GM18873 (cell line): Measurements from ENCODE around the gene MB21D2.
A peak's percentile ranks its signal among the peaks of the same experiment; 100 is the strongest.

Source experiments
- ATAC-seq: cut with Tn5 transposase; IDR thresholded peaks from one replicate; pipeline ENCODE4 v1.9.1; 2021; ENCODE audit warnings: mild to moderate bottlenecking, moderate library complexity, moderate number of reproducible peaks; ENCODE audit not compliant: unreplicated experiment, low FRiP score

MB21D2 gene

GRCh38 chr3:192840143-192840836, 77.4 kb downstream of the MB21D2 start:
- no peak for ATAC-seq

GRCh38 chr3:192835818-192836815, 81.5 kb downstream of the MB21D2 start:
- no peak for ATAC-seq

GRCh38 chr3:192834428-192834827, 83.2 kb downstream of the MB21D2 start:
- no peak for ATAC-seq

DNA sequence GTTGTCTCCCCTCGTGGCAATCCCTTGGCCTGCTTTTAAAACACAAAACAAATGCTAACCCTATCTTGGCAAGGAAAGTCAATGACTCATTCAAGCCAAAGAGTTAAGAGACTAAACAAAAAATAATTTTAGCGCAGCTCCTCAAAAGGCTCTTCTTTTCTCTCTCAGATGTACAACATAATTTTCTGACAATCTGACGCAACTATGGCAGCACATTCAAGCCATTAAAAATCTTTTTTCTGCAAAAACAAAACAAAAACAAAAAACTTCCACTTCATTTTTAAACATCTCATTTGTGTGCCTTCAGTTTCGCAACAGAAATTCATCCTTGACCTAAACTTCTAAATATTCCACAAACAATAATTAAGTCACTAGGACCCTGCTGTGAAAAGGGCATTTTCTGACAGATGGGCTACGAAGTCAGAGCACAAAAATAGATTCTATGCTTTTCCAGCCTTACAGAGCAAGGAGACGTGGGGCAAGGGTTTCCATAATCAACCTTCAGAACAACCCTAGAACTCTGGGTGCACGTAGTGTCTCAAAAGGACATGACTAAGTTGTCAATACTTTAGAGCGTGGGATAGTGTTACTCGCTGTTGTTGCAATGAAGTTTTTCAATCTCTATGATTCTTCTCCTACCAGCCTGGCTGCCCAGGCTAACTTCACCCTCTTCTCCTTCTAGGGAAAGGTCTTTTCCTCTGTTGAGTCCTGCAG, 84.3 kb downstream of the MB21D2 start:
- no peak for ATAC-seq

DNA sequence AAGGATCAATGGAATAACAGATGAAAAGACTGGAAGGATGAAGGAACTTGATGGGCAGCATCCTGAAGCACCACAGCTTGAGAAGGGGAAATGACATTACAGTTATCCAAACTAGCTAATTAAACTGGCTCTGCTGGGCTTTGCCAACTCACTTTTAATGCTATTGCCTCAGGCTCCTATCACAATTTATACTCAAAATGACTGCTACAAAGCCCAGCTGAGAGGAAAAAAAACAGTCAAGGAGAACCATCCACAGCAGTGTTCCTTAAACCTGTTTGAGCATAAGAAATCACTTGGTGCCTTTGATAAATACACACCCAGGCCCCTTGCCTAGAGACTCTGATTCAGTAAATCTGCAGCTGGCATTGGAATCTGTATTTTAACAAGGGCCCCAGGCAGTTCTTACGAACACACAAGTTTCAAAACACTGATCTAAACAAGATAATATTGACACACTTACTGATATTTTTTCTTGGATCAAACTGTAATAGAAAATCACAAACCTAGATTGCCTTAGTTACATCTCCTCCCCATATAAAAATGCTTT, 85.8 kb downstream of the MB21D2 start:
- no peak for ATAC-seq

GRCh38 chr3:192831111-192831644, 86.5 kb downstream of the MB21D2 start:
- ATAC-seq, result peak; percentile 48

GRCh38 chr3:192830291-192831110, 87.2 kb downstream of the MB21D2 start:
- peak; percentile 46 for ATAC-seq

GRCh38 chr3:192827863-192828594, 89.6 kb downstream of the MB21D2 start:
- ATAC-seq, result no peak

DNA sequence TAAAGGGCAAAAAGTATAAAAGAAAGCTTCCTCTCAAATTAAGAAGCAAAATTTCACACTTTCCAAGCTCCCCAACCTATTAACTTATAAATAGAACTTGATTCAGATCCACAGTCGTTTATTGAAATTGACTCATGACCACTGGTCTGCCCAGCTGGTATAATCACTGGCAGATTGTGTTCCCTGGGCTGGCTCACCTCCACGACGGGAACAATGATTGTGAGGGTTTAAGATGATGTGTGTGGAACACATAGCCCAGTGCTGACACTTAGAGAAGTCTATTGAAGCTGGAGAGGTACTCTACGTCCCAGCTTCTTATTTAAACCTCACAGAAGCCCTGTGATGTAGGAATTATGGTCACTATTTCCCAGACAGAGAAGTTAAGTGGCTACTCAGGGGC, 90.4 kb downstream of the MB21D2 start:
- no peak for ATAC-seq

DNA sequence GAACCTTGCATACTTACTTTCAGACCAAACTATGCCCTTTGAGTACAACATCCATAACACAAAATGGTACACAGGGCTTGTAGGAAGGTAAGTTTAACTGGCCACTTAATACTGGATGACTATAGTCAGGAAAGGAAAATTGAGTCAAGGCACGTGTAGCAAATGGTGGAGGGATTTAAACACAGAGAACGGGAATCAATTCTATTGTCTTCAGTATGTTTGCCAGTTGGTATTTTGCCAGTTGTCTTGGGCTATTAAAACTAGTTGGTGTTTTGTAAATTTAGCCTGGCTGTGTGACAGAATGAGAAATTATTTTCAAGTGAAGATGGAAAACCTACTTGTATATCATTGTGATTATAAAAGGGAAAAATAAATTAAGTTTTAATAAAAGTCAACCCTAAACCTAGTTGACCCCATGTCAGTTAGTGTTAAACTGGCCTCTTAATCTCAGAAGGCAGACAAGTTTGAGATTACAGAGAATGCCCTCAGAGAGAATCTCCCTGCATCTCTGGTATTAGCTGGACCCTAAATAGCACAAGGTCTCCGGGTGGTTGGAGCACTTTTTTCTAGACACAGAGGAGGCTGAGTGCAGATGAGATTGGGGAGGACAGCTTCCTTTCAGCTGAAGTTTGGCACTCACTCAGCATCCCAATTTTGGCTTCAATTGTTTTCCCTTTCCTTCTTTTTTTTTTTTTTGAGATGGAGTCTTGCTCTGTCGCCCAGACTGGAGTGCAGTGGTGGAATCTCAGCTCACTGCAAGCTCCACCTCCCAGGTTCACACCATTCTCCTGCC, 91.2 kb downstream of the MB21D2 start:
- ATAC-seq, result no peak

DNA sequence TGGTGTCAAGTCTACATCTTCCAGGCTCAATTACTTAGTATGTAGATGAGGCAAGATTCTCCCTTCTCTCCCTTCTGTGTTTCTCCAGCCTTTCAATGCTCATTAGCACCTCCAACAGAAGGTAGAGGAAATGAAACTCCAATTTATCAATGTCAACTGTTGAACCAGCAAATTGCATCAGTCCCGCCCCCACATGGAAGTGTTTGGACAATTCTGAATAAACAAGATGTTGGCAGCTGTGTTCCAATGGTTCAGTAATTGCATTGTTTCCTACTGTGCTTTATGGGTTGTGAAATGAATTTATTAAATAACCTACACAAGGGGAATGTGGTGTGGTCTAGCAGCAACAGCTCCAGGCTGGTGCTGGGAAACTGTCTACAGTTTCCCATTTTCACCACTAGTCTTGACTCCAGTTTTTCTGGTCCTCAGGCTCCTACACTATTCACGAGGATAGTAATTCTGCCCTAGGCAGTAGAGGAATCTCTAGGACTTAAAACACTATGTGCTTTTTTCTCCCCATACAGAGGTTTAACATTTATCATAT, 91.9 kb downstream of the MB21D2 start:
- no peak for ATAC-seq

GRCh38 chr3:192825216-192825615, 92.4 kb downstream of the MB21D2 start:
- ATAC-seq, result no peak

- ATAC-seq, result no peak
These were observed 93.3 kb downstream of the MB21D2 start for GRCh38 chr3:192824313-192824712.

DNA sequence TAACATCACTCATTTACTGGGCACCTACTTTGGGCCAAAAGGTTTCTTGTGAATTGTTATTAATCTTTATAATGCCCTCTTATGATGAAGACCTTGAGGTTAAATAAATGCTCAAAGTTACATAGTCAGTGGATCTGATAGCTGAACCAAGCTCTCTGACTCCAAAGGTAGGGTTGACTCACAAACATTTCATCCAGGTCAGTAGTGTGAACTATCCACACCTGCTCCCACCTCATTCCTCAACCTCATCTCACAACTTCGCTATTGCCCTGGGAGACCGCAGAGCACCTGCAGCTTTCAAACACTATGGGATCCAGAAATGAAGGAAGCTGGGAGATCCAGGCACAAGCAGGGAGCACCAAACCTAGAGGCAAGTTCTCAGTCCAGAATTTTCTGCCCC, 96.5 kb downstream of the MB21D2 start:
- no peak for ATAC-seq

GRCh38 chr3:192820161-192820560, 97.5 kb downstream of the MB21D2 start:
- no peak for ATAC-seq

DNA sequence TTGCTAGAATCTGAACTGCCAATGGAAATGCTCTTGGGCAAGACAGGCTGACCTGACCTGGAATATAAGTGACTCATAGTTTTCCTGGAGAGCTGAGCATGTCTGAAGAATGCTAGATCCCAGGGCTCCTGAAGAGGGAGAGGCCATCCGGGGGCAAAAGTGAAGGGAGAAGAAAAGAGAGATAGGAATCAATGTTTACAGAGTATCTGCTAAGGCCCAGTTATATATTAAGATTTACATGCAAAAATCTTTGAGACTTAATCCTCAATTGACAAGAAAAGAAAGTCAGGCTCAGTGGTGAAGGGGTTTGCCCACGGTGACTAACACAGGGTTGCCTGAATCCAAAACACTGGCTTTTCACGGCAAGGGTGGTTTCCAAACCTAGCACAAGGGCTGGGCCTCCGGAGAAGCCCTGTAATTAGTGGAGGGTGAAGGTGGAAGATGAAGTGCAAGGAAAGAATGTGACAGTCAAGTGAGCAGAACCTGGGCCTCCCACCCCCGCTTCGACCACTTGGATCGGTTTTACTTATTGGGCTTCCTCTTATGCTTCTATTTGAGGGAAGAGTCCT, 98.6 kb downstream of the MB21D2 start:
- peak; percentile 75 for ATAC-seq

- ATAC-seq, result no peak
These were observed 99.5 kb downstream of the MB21D2 start for GRCh38 chr3:192818126-192818525.
